Esophagus squamous epithelium (tissue), 5 donors: Measurements from ENCODE around the gene BICC1. TPM values are rescaled to one million over a fixed set of nuclear protein-coding genes. Genes with fewer than 3 reads are reported as not detected.

Experiments used
- DNase-seq: peaks from one replicate; lab custom pipeline; 2025; lab: John Stamatoyannopoulos, UW
- H3K27ac ChIP-seq, 4 donors: fragments of 200-600 bp; sonication (generic); one replicate each; pipeline ENCODE4 v1.5.1; 2016 to 2019; ENCODE audit warnings: mild to moderate bottlenecking in 1 of 4
- H3K27me3 ChIP-seq, 4 donors: fragments of 200-600 bp; sonication (generic); 1 replicate in 3 of 4; 2 replicates in 1 of 4; pipeline versions ENCODE4 v1.5.1 to v1.6.0; 2017 to 2021; ENCODE audit warnings: antibody characterized with exemption in 1 of 4
- H3K36me3 ChIP-seq, 3 donors: fragments of 200-600 bp; sonication (generic); one replicate each; pipeline ENCODE4 v1.5.1; 2016 to 2019
- H3K4me1 ChIP-seq, 3 donors: fragments of 200-600 bp; sonication (generic); one replicate each; pipeline ENCODE4 v1.5.1; 2017 to 2019
- H3K4me3 ChIP-seq, 4 donors: fragments of 200-600 bp; sonication (generic); 1 replicate in 3 of 4; 2 replicates in 1 of 4; pipeline ENCODE4 v1.5.1; 2016 to 2019; ENCODE audit warnings: mild to moderate bottlenecking in 2 of 4, moderate library complexity in 1 of 4
- H3K9me3 ChIP-seq, 3 donors: fragments of 200-600 bp; sonication (generic); one replicate each; pipeline ENCODE4 v1.5.1; 2016 to 2019
- POLR2A ChIP-seq, 4 donors: fragments of 450-650 bp; IDR thresholded peaks; one replicate each; pipeline ENCODE4 v1.6.1; 2017; ENCODE audit warnings: antibody characterized with exemption in 4 of 4, mild to moderate bottlenecking in 4 of 4, moderate library complexity in 3 of 4
- WGBS, 2 donors: methylation state at CpG; one replicate each; pipeline ENCODE4 v1.1.5; 2018; 5-methylcytosine and 5-hydroxymethylcytosine counted together
- intact Hi-C: fragments of 100-400 bp; cut with DNase I; formaldehyde crosslinking; loops from one replicate; pipeline ENCODE4 v1.15.0; 2022
- total RNA-seq, 4 donors: library from RNA; depleted of rRNA; stranded (reverse); fragments of >200 nt; gene quantifications; one replicate each; pipeline ENCODE4 v1.1.0, GENCODE V29; 2016
- TF ChIP-seq, protein P1 (sequence below), 6 experiments: fragments of 450-650 bp in 4 of 6; fragments of 200-600 bp in 2 of 6; sonication (generic) in 2 of 6; IDR thresholded peaks; one replicate each; pipeline ENCODE4 v1.5.1; 2016 to 2019; ENCODE audit warnings: antibody characterized with exemption in 6 of 6, mild to moderate bottlenecking in 4 of 6, moderate library complexity in 4 of 6
- donor health status: DM: yes; HTN: yes; CAD: no.

Gene BICC1
- total RNA-seq, 4 donors from 2014 or later, result 0.11 to 8.2 (median 2.0) TPM

DNA sequence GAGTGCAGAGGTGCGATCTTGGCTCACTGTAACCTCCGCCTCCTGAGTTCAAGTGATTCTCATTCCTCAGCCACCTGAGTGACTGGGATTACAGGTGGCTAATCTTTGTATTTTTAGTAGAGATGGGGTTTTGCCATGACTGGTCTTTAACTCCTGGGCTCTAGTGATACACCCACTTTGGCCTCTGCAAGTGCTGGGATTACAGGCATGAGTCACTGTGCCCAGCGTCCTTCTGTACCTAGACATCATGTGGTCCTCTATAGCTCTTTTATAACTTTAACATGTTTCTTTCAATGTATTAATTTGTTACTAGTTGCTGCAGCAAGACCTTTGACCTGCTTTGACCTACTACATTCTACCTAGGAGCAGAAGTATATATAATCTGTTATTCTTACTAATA is 38.7 kb upstream of the BICC1 start:
- intact Hi-C loops, result no loop called here
- Histone ChIP-seq H3K9me3 (no peaks in the 10 kb centered on the region), H3K4me1 (no peaks in the 10 kb centered on the region), H3K36me3 (no peaks in the 10 kb centered on the region), H3K4me3 (no peak overlapping the region), H3K27me3 (no peaks in the 10 kb centered on the region), H3K27ac (no peak overlapping the region)
- TF ChIP-seq POLR2A (IDR thresholded peaks at IDR 0.05), result no peak
- TF ChIP-seq, protein P1, sequence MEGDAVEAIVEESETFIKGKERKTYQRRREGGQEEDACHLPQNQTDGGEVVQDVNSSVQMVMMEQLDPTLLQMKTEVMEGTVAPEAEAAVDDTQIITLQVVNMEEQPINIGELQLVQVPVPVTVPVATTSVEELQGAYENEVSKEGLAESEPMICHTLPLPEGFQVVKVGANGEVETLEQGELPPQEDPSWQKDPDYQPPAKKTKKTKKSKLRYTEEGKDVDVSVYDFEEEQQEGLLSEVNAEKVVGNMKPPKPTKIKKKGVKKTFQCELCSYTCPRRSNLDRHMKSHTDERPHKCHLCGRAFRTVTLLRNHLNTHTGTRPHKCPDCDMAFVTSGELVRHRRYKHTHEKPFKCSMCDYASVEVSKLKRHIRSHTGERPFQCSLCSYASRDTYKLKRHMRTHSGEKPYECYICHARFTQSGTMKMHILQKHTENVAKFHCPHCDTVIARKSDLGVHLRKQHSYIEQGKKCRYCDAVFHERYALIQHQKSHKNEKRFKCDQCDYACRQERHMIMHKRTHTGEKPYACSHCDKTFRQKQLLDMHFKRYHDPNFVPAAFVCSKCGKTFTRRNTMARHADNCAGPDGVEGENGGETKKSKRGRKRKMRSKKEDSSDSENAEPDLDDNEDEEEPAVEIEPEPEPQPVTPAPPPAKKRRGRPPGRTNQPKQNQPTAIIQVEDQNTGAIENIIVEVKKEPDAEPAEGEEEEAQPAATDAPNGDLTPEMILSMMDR (IDR thresholded peaks at IDR 0.05), result no peak
- DNase-seq, result no peak
- WGBS, 2 donors, result 68% methylated on average over 3 of the region's 3 CpGs

DNA sequence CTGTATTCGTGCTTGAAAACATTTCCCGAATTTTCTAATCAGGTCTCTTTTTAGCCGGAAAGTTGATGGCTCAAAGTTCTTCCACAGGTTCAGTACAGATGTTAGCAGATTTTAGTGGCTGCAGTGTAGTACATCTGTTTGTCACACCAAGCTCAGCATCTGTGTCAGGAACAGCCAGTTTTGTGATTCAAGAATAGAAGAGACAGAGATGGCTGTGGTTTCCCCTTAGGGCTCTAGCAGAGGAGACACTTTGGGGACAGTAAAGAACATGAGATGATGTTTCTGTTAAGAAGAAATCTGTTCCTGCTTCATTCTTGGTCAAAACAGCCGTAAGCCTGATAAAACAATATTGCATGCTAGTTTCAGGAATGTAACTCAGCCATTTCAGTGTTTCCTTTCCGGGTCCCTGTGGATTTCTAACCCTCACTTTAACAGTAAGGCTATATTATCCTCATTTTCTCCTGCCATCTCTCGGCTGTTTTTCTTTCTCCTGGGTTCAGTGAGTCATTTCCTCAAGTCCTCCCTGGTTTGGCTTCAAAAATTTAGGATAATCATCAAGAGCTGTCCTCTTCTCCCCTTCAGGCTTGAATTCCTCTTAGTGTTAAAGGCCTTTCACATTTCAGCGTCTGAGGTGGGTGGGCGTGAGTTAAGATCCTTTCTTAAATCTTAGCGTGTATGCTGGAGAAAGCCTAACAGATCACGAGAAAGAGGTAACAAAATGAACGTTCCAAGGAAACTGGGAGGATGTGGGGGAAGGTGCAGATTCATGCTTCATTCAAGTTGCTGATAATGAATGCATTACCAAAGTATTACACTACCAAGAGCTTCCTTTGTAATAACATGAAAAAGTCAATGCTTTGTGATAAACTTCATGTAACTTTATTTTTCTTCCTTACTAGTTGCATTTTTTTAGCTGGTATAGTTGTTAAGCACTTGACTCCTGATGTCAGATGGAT is 37.1 kb upstream of the BICC1 start:
- Histone ChIP-seq H3K27me3 (no peaks in the 10 kb centered on the region), H3K36me3 (no peaks in the 10 kb centered on the region), H3K27ac (no peak overlapping the region), H3K4me1 (no peaks in the 10 kb centered on the region), H3K4me3 (peak overlapping the region in 1 of 4 donors; percentile 13), H3K9me3 (no peaks in the 10 kb centered on the region)
- TF ChIP-seq POLR2A (IDR thresholded peaks at IDR 0.05), result no peak
- TF ChIP-seq, protein P1 (IDR thresholded peaks at IDR 0.05), result no peak
- intact Hi-C loops, result no loop called here
- DNase-seq, result no peak
- 63 to 67% methylated on average over 11 of the region's 11 CpGs for WGBS, 2 donors

DNA sequence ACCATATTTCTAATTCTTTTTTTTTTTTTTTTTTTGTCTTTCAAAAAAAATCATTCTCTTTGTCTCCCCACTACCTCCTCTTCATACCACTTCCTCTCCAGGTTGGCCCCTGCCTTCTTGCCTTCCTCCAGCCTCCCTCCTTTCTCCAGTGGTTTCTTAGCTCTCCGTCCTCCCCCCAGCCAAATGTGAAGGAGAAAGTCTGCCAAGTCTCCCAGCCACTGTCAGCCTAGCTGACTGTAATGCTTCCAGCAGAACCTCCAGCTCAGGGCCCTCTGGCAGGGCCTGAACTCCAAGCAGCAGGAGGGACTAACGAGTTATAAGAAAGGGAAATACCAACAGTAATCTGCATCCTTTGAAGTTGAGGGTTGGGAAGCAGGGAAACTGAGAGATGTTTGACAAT is 35.5 kb upstream of the BICC1 start:
- TF ChIP-seq, protein P1 (IDR thresholded peaks at IDR 0.05), result no peak
- TF ChIP-seq POLR2A (IDR thresholded peaks at IDR 0.05), result no peak
- H3K9me3 ChIP-seq, result no peaks in the 10 kb centered on the region
- no peak for DNase-seq
- H3K27me3 ChIP-seq, result no peaks in the 10 kb centered on the region
- no peak overlapping the region for H3K27ac ChIP-seq
- intact Hi-C loops, result no loop called here
- no peaks in the 10 kb centered on the region for H3K4me1 ChIP-seq
- no peaks in the 10 kb centered on the region for H3K36me3 ChIP-seq
- 33 to 35% methylated on average over 2 of the region's 2 CpGs for WGBS, 2 donors
- H3K4me3 ChIP-seq, result no peak overlapping the region

DNA sequence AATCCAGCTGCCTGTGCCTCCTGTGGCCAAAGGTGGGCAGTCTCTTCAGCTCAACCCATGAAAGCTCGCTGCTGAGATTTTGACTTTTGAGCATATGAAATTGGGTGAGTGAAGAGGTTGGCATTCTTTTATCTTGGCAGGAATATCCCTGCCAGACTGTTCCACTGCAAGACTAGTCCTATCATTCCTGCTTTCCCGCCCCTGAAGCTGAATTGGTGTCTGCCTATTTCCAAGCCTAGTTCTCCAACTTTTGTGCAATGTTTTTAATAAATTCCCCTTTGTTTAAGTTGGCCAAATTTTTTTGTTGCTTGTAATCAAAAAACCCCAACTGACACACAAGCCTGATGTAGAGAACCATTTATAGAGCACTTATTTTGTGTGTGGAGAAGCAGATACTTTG is 34.8 kb upstream of the BICC1 start:
- TF ChIP-seq, protein P1 (IDR thresholded peaks at IDR 0.05), result no peak
- TF ChIP-seq POLR2A (IDR thresholded peaks at IDR 0.05), result no peak
- H3K27ac ChIP-seq, result no peak overlapping the region
- no peaks in the 10 kb centered on the region for H3K9me3 ChIP-seq
- no peak for DNase-seq
- no peaks in the 10 kb centered on the region for H3K27me3 ChIP-seq
- no peaks in the 10 kb centered on the region for H3K36me3 ChIP-seq
- intact Hi-C loops, result no loop called here
- 45 to 65% methylated on average over 2 of the region's 2 CpGs for WGBS, 2 donors
- H3K4me3 ChIP-seq, result no peak overlapping the region
- H3K4me1 ChIP-seq, result no peaks in the 10 kb centered on the region

DNA sequence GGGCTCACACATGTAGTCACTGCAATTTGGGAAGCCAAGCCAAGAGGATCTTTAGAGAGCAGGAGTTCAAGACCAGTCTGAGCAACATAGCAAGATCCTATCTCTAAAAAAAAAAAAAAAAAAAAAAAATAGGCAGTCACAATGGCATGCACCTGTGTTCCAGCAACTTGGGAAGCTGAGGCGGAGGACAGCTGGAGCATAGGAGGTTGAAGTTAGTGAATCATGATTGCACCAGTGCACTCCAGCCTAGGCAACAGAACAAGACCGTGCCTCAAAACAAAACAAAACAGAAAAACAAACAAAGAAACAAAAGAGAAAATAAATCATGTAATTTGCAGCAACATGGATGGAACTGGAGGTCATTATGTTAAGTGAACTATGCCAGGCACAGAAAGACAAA is 33.6 kb upstream of the BICC1 start:
- no peak overlapping the region for H3K27ac ChIP-seq
- TF ChIP-seq POLR2A (IDR thresholded peaks at IDR 0.05), result no peak
- TF ChIP-seq, protein P1 (IDR thresholded peaks at IDR 0.05), result no peak
- no peak overlapping the region for H3K4me3 ChIP-seq
- H3K36me3 ChIP-seq, result no peaks in the 10 kb centered on the region
- no peaks in the 10 kb centered on the region for H3K9me3 ChIP-seq
- intact Hi-C loops, result no loop called here
- no peaks in the 10 kb centered on the region for H3K27me3 ChIP-seq
- no peak for DNase-seq
- WGBS, 2 donors, result 56 to 65% methylated on average over 2 of the region's 2 CpGs
- no peaks in the 10 kb centered on the region for H3K4me1 ChIP-seq
